A549 (cell line): ENCODE data around the gene ACP5. TPM values are rescaled to one million over a fixed set of nuclear protein-coding genes. Genes with fewer than 3 reads are reported as not detected.

ENCODE experiments used
- ATAC-seq, 2 experiments: fragments of 200-7000 bp in 1 of 2; fragments of >200 bp in 1 of 2; cut with Nextera tagmentation in 1 of 2; cut with Tn5 transposase in 1 of 2; 3 replicates each; pipeline versions ENCODE4 v1.8.0 to v1.9.1; 2018 to 2020; ENCODE audit warnings: mild to moderate bottlenecking in 1 of 2, moderate library complexity in 1 of 2
- CTCF ChIA-PET: fragments of 300-600 bp; sonication (Branson Sonifier 250); formaldehyde crosslinking; extraction: SDS; loops from one replicate; lab custom pipeline; 2021; ENCODE audit warnings: antibody characterized with exemption, inconsistent platforms; lab: Yijun Ruan, JAX
- POLR2A ChIA-PET: fragments of 350-600 bp; formaldehyde crosslinking; extraction: SDS; loops from one replicate; lab custom pipeline; 2021; ENCODE audit warnings: antibody characterized with exemption, inconsistent platforms; lab: Yijun Ruan, JAX
- DNase-seq, 2 experiments: peaks; one replicate each; pipeline versions ENCODE4 v3.0.0 to v3.0.0-alpha.2; 2011 to 2016; ENCODE audit warnings: low read depth in 1 of 2, low spot score in 1 of 2
- FAIRE-seq: peaks from 2 replicates; lab custom pipeline; 2011; peaks lifted over from hg19 to GRCh38; lab: Jason Lieb, UNC
- H3K27ac ChIP-seq, 2 experiments: fragments of >200 bp; sonication (Bioruptor Twin); formaldehyde crosslinking; 3 replicates each; pipeline ENCODE4 v1.5.1; 2016 to 2017
- H3K4me1 ChIP-seq: fragments of >200 bp; sonication (Bioruptor Twin); formaldehyde crosslinking; 3 replicates; pipeline ENCODE4 v1.6.1; 2016
- H3K4me2 ChIP-seq: fragments of >200 bp; sonication (Bioruptor Twin); formaldehyde crosslinking; 3 replicates; pipeline ENCODE4 v1.6.1; 2016
- H3K4me3 ChIP-seq: fragments of >200 bp; sonication (Bioruptor Twin); formaldehyde crosslinking; 3 replicates; pipeline ENCODE4 v1.5.1; 2016
- H3K9me3 ChIP-seq: fragments of >200 bp; sonication (Bioruptor Twin); formaldehyde crosslinking; 3 replicates; pipeline ENCODE4 v1.6.1; 2016
- CBX2 ChIP-seq: fragments of 200-600 bp; sonication (generic); IDR thresholded peaks from 2 replicates; pipeline ENCODE4 v1.6.1; 2016; ENCODE audit warnings: low read depth, mild to moderate bottlenecking, borderline replicate concordance
- CTCF ChIP-seq: fragments of >200 bp; sonication (Bioruptor Twin); formaldehyde crosslinking; IDR thresholded peaks from 3 replicates; pipeline ENCODE4 v1.5.1; 2016
- EHF ChIP-seq: fragments of 250-450 bp; sonication (Bioruptor Pico); IDR thresholded peaks from 2 replicates; pipeline ENCODE4 v1.5.0; 2020; ENCODE audit warnings: mild to moderate bottlenecking
- EP300 ChIP-seq, 2 experiments: fragments of >200 bp; sonication (Bioruptor Twin); formaldehyde crosslinking; IDR thresholded peaks; 2 replicates in 1 of 2; 3 replicates in 1 of 2; pipeline ENCODE4 v1.6.1; 2016 to 2017
- FOXS1 ChIP-seq: fragments of 250-450 bp; sonication (Bioruptor Pico); IDR thresholded peaks from 2 replicates; pipeline ENCODE4 v1.5.0; 2020; ENCODE audit warnings: mild to moderate bottlenecking, moderate library complexity
- HDAC2 ChIP-seq: fragments of 200-600 bp; sonication (generic); IDR thresholded peaks from 2 replicates; pipeline ENCODE4 v1.6.1; 2016
- HEYL ChIP-seq: fragments of 250-450 bp; sonication (Bioruptor Pico); IDR thresholded peaks from 2 replicates; pipeline ENCODE4 v1.8.0; 2021; ENCODE audit warnings: mild to moderate bottlenecking, moderate library complexity
- HOXA7 ChIP-seq: fragments of 250-450 bp; sonication (Bioruptor Pico); IDR thresholded peaks from 2 replicates; pipeline ENCODE4 v1.5.0; 2020; ENCODE audit warnings: mild to moderate bottlenecking, moderate library complexity
- HOXB13 ChIP-seq: fragments of 250-450 bp; sonication (Bioruptor Pico); IDR thresholded peaks from 2 replicates; pipeline ENCODE4 v1.5.0; 2020; ENCODE audit warnings: low read depth, mild to moderate bottlenecking, moderate library complexity
- KDM1A ChIP-seq: fragments of 200-600 bp; sonication (generic); IDR thresholded peaks from 2 replicates; pipeline ENCODE4 v1.6.1; 2016; ENCODE audit warnings: low read depth, mild to moderate bottlenecking
- KDM5A ChIP-seq: fragments of 200-600 bp; sonication (generic); IDR thresholded peaks from 2 replicates; pipeline ENCODE4 v1.6.1; 2016; ENCODE audit warnings: antibody characterized with exemption, mild to moderate bottlenecking
- NR3C1 ChIP-seq: fragments of >200 bp; sonication (Bioruptor Twin); formaldehyde crosslinking; IDR thresholded peaks from 3 replicates; pipeline ENCODE4 v1.6.1; 2017
- POLR2A ChIP-seq: IDR thresholded peaks from 2 replicates; pipeline ENCODE4 v1.6.1; 2012; ENCODE audit warnings: mild to moderate bottlenecking, low read length
- RAD21 ChIP-seq, 2 experiments: fragments of >200 bp in 1 of 2; sonication (Bioruptor Twin) in 1 of 2; formaldehyde crosslinking in 1 of 2; IDR thresholded peaks in 1 of 2; conservative IDR thresholded peaks in 1 of 2; 2 replicates in 1 of 2; 3 replicates in 1 of 2; pipeline ENCODE4 v1.6.1; 2012 to 2018; ENCODE audit warnings: inconsistent platforms in 1 of 2
- RARB ChIP-seq: fragments of 250-450 bp; sonication (Bioruptor Pico); IDR thresholded peaks from 2 replicates; pipeline ENCODE4 v1.8.0; 2021; ENCODE audit warnings: mild to moderate bottlenecking, moderate library complexity
- TFCP2L1 ChIP-seq: fragments of 250-450 bp; sonication (Bioruptor Pico); IDR thresholded peaks from 2 replicates; pipeline ENCODE4 v1.5.0; 2021; ENCODE audit warnings: mild to moderate bottlenecking
- ZSCAN20 ChIP-seq: fragments of 250-450 bp; sonication (Bioruptor Pico); IDR thresholded peaks from 2 replicates; pipeline ENCODE4 v1.8.0; 2022; ENCODE audit warnings: mild to moderate bottlenecking, moderate library complexity
- WGBS: methylation state at CpG from one replicate; pipeline ENCODE4 v1.1.6; 2017; ENCODE audit errors: missing lambda C conversion rate; 5-methylcytosine and 5-hydroxymethylcytosine counted together
- polyA plus RNA-seq, 4 experiments: library from polyadenylated mRNA; depleted of rRNA in 3 of 4; stranded (reverse); fragments of >200 nt; fragmentation: RNase III in 1 of 4; extraction: RNeasy Plus Mini Kit Qiagen cat#74134 plus additional on column Dnase treatment in 1 of 4; gene quantifications; 2 replicates in 3 of 4; 3 replicates in 1 of 4; pipeline ENCODE4 v1.2.3, GENCODE V29; 2011 to 2017
- TF ChIP-seq, protein P1 (sequence below): fragments of >200 bp; sonication (Bioruptor Twin); formaldehyde crosslinking; IDR thresholded peaks from 3 replicates; pipeline ENCODE4 v1.6.1; 2016

Gene ACP5
- polyA plus RNA-seq, 2 of the 4 experiments (the other 2 are of a cell fraction) = 0.05 TPM; not detected in 1

- H3K9me3 ChIP-seq = no peaks in the 10 kb centered on the region
- no peak overlapping the region for H3K4me2 ChIP-seq
- H3K4me1 ChIP-seq = peaks cover 4% of the 10 kb centered on the region; the same call in 1 of the 3 replicates
- CTCF ChIA-PET = interaction anchor here (0.6 kb wide), 2 partner anchors 12 to 43 kb away, joined by 3 to 5 read pairs; no protein-coding TSS in a partner anchor
- TF ChIP-seq HEYL (CRISPR knock-in tag) = no peak
- no peak for TF ChIP-seq POLR2A
- no peak for TF ChIP-seq NR3C1
- no peak for TF ChIP-seq TFCP2L1 (CRISPR knock-in tag)
- WGBS = 99% methylated on average over 8 of the region's 12 CpGs
- DNase-seq (no peak), FAIRE-seq (no peak), ATAC-seq (no peak)
- H3K27ac ChIP-seq = no peak overlapping the region
- POLR2A ChIA-PET = no interaction called here
- no peak overlapping the region for H3K4me3 ChIP-seq
Observed at GRCh38 chr19:11554160-11554559, 23.3 kb downstream of the ACP5 start.

GRCh38 chr19:11552666-11553372 lies 24.6 kb downstream of the ACP5 start:
- DNase-seq = no peak
- POLR2A ChIA-PET = no interaction called here
- ATAC-seq = no peak
- TF ChIP-seq CBX2 (no peak), HOXA7 (CRISPR knock-in tag) (no peak), FOXS1 (CRISPR knock-in tag) (no peak), ZSCAN20 (CRISPR knock-in tag) (no peak)
- CTCF ChIA-PET = interaction anchor here (0.6 to 2.0 kb wide), 2 partner anchors 17 to 496 kb away, joined by 4 to 9 read pairs; no protein-coding TSS in a partner anchor
- Histone ChIP-seq H3K4me3 (no peak overlapping the region), H3K9me3 (no peaks in the 10 kb centered on the region), H3K4me1 (peaks cover 2% of the 10 kb centered on the region; the same call in 1 of the 3 replicates), H3K27ac (no peak overlapping the region), H3K4me2 (no peak overlapping the region)
- FAIRE-seq = no peak
- 91% methylated on average over 11 of the region's 20 CpGs for WGBS

- Histone ChIP-seq H3K4me3 (no peak overlapping the region), H3K9me3 (no peaks in the 10 kb centered on the region), H3K4me2 (no peak overlapping the region), H3K27ac (no peak overlapping the region), H3K4me1 (no peaks in the 10 kb centered on the region)
- 97% methylated on average over 9 of the region's 26 CpGs for WGBS
- peak; percentile 24 to 25; a peak in 2 of 5 replicates for TF ChIP-seq RAD21 (conservative IDR thresholded peaks at IDR 0.05 in 1 of 2, IDR thresholded peaks at IDR 0.05 in 1 of 2)
- TF ChIP-seq HDAC2 = no peak
- peak; percentile 22; the same call in 2 of the 3 replicates for TF ChIP-seq CTCF
- FAIRE-seq (no peak), ATAC-seq (peak; percentile 61 to 87; a peak in 4 of 6 replicates), DNase-seq (no peak)
- ChIA-PET POLR2A (no interaction called here), CTCF (interaction anchor here (1.4 to 2.0 kb wide), 2 partner anchors 16 to 36 kb away, joined by 3 to 9 read pairs; no protein-coding TSS in a partner anchor)
Observed at GRCh38 chr19:11551603-11552235, 25.7 kb downstream of the ACP5 start.

DNA sequence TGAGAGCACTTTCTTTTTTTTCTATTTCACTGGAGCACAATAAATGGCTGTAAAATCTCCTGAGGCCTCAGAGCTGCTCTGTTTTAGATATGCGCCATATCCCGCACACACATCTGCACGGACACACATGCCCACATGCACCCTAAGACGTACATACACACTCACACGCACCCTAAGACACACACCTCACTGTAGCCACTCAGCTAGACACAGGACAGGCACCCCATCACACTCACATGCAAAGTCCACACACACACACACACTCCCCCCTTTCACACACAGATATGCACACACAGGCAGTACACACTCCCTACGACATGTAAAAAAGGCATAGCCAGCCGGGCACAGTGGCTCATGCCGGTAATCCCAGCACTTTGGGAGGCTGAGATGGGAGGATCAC lies 27.2 kb downstream of the ACP5 start:
- TF ChIP-seq RARB (CRISPR knock-in tag) (no peak), HOXB13 (CRISPR knock-in tag) (no peak), EP300 (IDR thresholded peaks at IDR 0.05) (no peak), KDM1A (no peak), EHF (CRISPR knock-in tag) (no peak), KDM5A (no peak), CTCF (no peak)
- TF ChIP-seq, protein P1, sequence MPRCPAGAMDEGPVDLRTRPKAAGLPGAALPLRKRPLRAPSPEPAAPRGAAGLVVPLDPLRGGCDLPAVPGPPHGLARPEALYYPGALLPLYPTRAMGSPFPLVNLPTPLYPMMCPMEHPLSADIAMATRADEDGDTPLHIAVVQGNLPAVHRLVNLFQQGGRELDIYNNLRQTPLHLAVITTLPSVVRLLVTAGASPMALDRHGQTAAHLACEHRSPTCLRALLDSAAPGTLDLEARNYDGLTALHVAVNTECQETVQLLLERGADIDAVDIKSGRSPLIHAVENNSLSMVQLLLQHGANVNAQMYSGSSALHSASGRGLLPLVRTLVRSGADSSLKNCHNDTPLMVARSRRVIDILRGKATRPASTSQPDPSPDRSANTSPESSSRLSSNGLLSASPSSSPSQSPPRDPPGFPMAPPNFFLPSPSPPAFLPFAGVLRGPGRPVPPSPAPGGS = no peak
- POLR2A ChIA-PET = no interaction called here
- CTCF ChIA-PET = interaction anchor here (1.9 kb wide), 1 partner anchor 14 kb away, joined by 7 read pairs; no protein-coding TSS in a partner anchor

More for the DNA sequence above, 27.2 kb downstream of the ACP5 start:
- DNase-seq (no peak), FAIRE-seq (no peak), ATAC-seq (no peak)
- Histone ChIP-seq H3K4me2 (no peak overlapping the region), H3K4me1 (no peaks in the 10 kb centered on the region), H3K27ac (no peak overlapping the region), H3K4me3 (no peak overlapping the region), H3K9me3 (no peaks in the 10 kb centered on the region)
- 96% methylated on average over 8 of the region's 8 CpGs for WGBS
